SK-N-MC (cell line): ENCODE results near the gene HDAC4.

Experiments used
- EZH2 ChIP-seq: fragments of 200-600 bp; sonication (generic); IDR thresholded peaks from one replicate; pipeline ENCODE4 v1.6.1; 2017; ENCODE audit warnings: antibody characterized with exemption
- POLR2AphosphoS5 ChIP-seq: IDR thresholded peaks from 2 replicates; pipeline ENCODE4 v1.6.1; 2012; ENCODE audit warnings: mild to moderate bottlenecking, low read depth, low read length, borderline replicate concordance

DNA sequence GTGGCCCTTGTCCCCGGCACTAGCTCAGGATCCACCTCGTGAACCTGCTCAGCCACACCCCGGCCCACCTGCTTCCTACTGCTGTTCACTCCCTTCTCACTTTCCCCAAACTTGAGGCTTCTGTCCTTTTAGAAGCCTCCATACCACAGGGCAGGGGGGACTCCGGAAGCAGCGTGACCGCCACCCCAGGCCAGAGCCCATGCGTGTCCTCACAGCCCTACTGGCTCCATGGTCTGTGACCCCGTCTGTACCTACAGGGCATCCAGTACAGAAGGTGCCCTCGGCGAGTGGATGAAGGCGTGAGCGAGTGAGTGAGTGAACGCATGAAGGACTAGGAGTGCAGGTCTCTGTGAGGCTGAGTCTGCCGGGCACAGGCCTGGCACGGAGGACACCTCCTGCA is 299.7 kb downstream of the HDAC4 start:
- TF ChIP-seq EZH2 (no peak), POLR2AphosphoS5 (no peak)
